ENCODE results near the gene CHRNA10. TPM values are rescaled to one million over a fixed set of nuclear protein-coding genes. Genes with fewer than 3 reads are reported as not detected.

Gene CHRNA10
- total and polyA plus RNA-seq, 4 donors = 0.71 to 2.9 (median 1.6) TPM

DNA sequence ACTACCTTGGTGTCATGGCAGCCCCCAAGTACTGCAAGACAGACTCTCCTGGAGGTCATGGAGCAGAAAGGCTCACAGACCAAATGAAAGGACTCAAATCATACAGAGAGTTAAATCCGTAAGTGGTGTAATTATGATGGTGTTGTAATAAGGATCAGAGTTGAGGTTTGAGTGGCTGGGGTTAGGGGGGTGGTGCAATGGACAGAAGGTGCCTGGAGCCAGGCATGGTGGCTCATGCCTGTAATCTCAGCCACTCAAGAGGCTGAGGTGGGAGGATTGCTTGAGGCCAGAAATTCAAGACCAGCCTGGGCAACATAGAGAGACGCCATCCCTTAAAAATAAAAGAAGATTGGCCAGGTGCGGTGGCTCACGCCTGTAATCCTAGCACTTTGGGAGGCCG is 48.1 kb downstream of the CHRNA10 start:
- no peak for ATAC-seq (ENCODE audit: insufficient read depth, low FRiP score)
- WGBS, 2 donors = 82% methylated on average over 5 of the region's 5 CpGs

DNA sequence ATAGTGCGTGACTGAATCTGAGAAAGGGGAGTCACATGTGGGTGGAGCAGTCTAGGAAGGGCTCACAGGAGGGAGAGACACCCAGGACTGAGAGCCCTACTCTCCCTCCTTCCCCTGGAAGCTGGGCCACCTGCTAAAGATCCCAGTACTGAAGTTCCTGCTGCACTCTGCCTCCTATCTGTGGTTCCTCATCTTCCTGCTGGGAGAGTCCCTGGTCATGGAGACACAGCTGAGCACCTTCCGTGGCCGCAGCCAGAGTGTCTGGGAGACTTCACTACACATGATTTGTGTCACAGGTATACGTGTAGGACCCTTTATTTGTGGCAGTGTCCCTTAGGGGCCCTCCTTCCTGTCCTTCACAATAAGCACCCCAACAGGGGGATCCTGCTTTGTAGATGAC is 48.7 kb downstream of the CHRNA10 start:
- Histone ChIP-seq H3K27ac (ENCODE audit: low read depth in 1 of 2, low read length in 1 of 2) (no peak overlapping the region), H3K36me3 (ENCODE audit: control insufficient read depth in 4 of 4, insufficient read depth in 4 of 4, low read length in 4 of 4) (no peaks in the 10 kb centered on the region), H3K27me3 (ENCODE audit: control insufficient read depth in 3 of 3, insufficient read depth in 3 of 3, low read length in 2 of 3) (no peaks in the 10 kb centered on the region), H3K9me3 (ENCODE audit: control insufficient read depth in 4 of 4, insufficient read depth in 3 of 4, low read length in 3 of 4) (no peaks in the 10 kb centered on the region), H3K4me1 (ENCODE audit: control insufficient read depth in 5 of 5, insufficient read depth in 5 of 5, low read length in 5 of 5) (no peaks in the 10 kb centered on the region), H3K9ac (ENCODE audit: insufficient read depth in 1 of 2, low read length in 2 of 2) (no peak overlapping the region), H3K4me3 (no peak overlapping the region)
- DNase-seq (no peak), ATAC-seq (ENCODE audit: insufficient read depth, low FRiP score) (no peak)
- WGBS, 2 donors = 69 to 81% methylated on average over 4 of the region's 4 CpGs
- TF ChIP-seq, protein P1, sequence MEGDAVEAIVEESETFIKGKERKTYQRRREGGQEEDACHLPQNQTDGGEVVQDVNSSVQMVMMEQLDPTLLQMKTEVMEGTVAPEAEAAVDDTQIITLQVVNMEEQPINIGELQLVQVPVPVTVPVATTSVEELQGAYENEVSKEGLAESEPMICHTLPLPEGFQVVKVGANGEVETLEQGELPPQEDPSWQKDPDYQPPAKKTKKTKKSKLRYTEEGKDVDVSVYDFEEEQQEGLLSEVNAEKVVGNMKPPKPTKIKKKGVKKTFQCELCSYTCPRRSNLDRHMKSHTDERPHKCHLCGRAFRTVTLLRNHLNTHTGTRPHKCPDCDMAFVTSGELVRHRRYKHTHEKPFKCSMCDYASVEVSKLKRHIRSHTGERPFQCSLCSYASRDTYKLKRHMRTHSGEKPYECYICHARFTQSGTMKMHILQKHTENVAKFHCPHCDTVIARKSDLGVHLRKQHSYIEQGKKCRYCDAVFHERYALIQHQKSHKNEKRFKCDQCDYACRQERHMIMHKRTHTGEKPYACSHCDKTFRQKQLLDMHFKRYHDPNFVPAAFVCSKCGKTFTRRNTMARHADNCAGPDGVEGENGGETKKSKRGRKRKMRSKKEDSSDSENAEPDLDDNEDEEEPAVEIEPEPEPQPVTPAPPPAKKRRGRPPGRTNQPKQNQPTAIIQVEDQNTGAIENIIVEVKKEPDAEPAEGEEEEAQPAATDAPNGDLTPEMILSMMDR (IDR thresholded peaks at IDR 0.05; ENCODE audit: control extremely low read depth, extremely low read depth) = no peak

More for the DNA sequence above, 48.1 kb downstream of the CHRNA10 start:
- no peaks in the 10 kb centered on the region for H3K36me3 ChIP-seq (ENCODE audit: control insufficient read depth in 4 of 4, insufficient read depth in 4 of 4, low read length in 4 of 4)
- TF ChIP-seq, protein P1 (IDR thresholded peaks at IDR 0.05; ENCODE audit: control extremely low read depth, extremely low read depth) = no peak
- no peak for DNase-seq
- no peaks in the 10 kb centered on the region for H3K27me3 ChIP-seq (ENCODE audit: control insufficient read depth in 3 of 3, insufficient read depth in 3 of 3, low read length in 2 of 3)
- no peak overlapping the region for H3K4me3 ChIP-seq
- H3K27ac ChIP-seq (ENCODE audit: low read depth in 1 of 2, low read length in 1 of 2) = no peak overlapping the region
- no peaks in the 10 kb centered on the region for H3K9me3 ChIP-seq (ENCODE audit: control insufficient read depth in 4 of 4, insufficient read depth in 3 of 4, low read length in 3 of 4)
- H3K4me1 ChIP-seq (ENCODE audit: control insufficient read depth in 5 of 5, insufficient read depth in 5 of 5, low read length in 5 of 5) = no peaks in the 10 kb centered on the region
- H3K9ac ChIP-seq (ENCODE audit: insufficient read depth in 1 of 2, low read length in 2 of 2) = no peak overlapping the region

DNA sequence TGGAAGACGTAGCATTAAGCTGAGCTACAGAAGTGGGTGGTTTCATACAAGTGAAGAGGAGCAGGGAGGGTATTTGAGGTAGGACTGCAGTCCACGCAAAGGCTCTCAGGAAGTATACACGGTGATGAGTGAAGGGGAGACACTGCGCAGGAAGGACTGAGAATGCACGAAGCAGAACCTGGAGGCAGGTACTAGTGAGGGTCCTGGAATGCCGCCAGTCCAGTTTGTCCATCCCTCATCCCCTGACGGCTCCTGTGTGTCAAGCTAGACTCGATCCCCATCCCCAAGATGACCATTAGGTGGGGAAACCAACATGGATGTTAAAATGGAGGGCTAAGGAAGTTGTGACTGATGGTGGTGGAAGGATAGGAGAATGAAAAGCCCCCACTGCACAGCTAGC is 53.2 kb downstream of the CHRNA10 start:
- H3K27me3 ChIP-seq (ENCODE audit: control insufficient read depth in 3 of 3, insufficient read depth in 3 of 3, low read length in 2 of 3) = no peaks in the 10 kb centered on the region
- WGBS, 2 donors = 86 to 88% methylated on average over 8 of the region's 8 CpGs
- DNase-seq (no peak), ATAC-seq (ENCODE audit: insufficient read depth, low FRiP score) (no peak)
- TF ChIP-seq, protein P1 (IDR thresholded peaks at IDR 0.05; ENCODE audit: control extremely low read depth, extremely low read depth) = no peak
- no peaks in the 10 kb centered on the region for H3K36me3 ChIP-seq (ENCODE audit: control insufficient read depth in 4 of 4, insufficient read depth in 4 of 4, low read length in 4 of 4)
- H3K9me3 ChIP-seq (ENCODE audit: control insufficient read depth in 4 of 4, insufficient read depth in 3 of 4, low read length in 3 of 4) = no peaks in the 10 kb centered on the region
- no peak overlapping the region for H3K9ac ChIP-seq (ENCODE audit: insufficient read depth in 1 of 2, low read length in 2 of 2)
- no peak overlapping the region for H3K4me3 ChIP-seq
- H3K27ac ChIP-seq (ENCODE audit: low read depth in 1 of 2, low read length in 1 of 2) = no peak overlapping the region
- peaks cover 0 to 6% (median 0%) of the 10 kb centered on the region in 5 donors for H3K4me1 ChIP-seq (ENCODE audit: control insufficient read depth in 5 of 5, insufficient read depth in 5 of 5, low read length in 5 of 5)
